Astrocyte of the hippocampus (primary cell): ENCODE results near the gene ID2.
A peak's percentile ranks its signal among the peaks of the same experiment; 100 is the strongest.
"Not testable (repeated sequence)": the region's sequence is repeated elsewhere in the genome, so short reads cannot be mapped to it uniquely, and the experiment has no call there.

Experiments used
- DNase-seq: peaks from one replicate; pipeline ENCODE4 v3.0.0; 2011; ENCODE audit warnings: low read depth, low spot score

The ID2 gene

GRCh38 chr2:8684878-8685696, 3.2 kb downstream of the ID2 start:
- DNase-seq: peak; percentile 80

GRCh38 chr2:8685697-8686358, 4.0 kb downstream of the ID2 start:
- DNase-seq: peak; percentile 88

GRCh38 chr2:8691859-8692437, 10.1 kb downstream of the ID2 start:
- no peak for DNase-seq

GRCh38 chr2:8692783-8693156, 10.9 kb downstream of the ID2 start:
- DNase-seq: no peak

- DNase-seq: peak; percentile 69
Measured at GRCh38 chr2:8693157-8693821, 11.4 kb downstream of the ID2 start.

GRCh38 chr2:8694737-8695136, 12.9 kb downstream of the ID2 start:
- peak; percentile 48 for DNase-seq

- no peak for DNase-seq
Measured at GRCh38 chr2:8697190-8697589, 15.3 kb downstream of the ID2 start.

GRCh38 chr2:8699839-8700238, 18.0 kb downstream of the ID2 start:
- no peak for DNase-seq

- DNase-seq: no peak
Measured at GRCh38 chr2:8701681-8702379, 20.0 kb downstream of the ID2 start.

- peak; percentile 37 for DNase-seq
Measured at GRCh38 chr2:8704906-8705305, 23.1 kb downstream of the ID2 start.

- DNase-seq: no peak
Measured at GRCh38 chr2:8709611-8710010, 27.8 kb downstream of the ID2 start.

GRCh38 chr2:8710951-8711350, 29.1 kb downstream of the ID2 start:
- no peak for DNase-seq

- no peak for DNase-seq
Measured at GRCh38 chr2:8714283-8714682, 32.4 kb downstream of the ID2 start.

- no peak for DNase-seq
Measured at GRCh38 chr2:8714971-8715370, 33.1 kb downstream of the ID2 start.

GRCh38 chr2:8719528-8719927, 37.7 kb downstream of the ID2 start:
- no peak for DNase-seq

- DNase-seq: no peak
Measured at GRCh38 chr2:8720741-8721140, 38.9 kb downstream of the ID2 start.

- no peak for DNase-seq
Measured at GRCh38 chr2:8721410-8721809, 39.6 kb downstream of the ID2 start.

GRCh38 chr2:8722986-8723385, 41.1 kb downstream of the ID2 start:
- no peak for DNase-seq

- DNase-seq: no peak
Measured at GRCh38 chr2:8725838-8726237, 44.0 kb downstream of the ID2 start.

- no peak for DNase-seq
Measured at GRCh38 chr2:8728305-8729015, 46.6 kb downstream of the ID2 start.

GRCh38 chr2:8729101-8729500, 47.2 kb downstream of the ID2 start:
- not testable (repeated sequence) for DNase-seq
